ENCODE data around the gene SUPT3H.
"Not testable (repeated sequence)": the region's sequence is repeated elsewhere in the genome, so short reads cannot be mapped to it uniquely, and the experiment has no call there.

The SUPT3H gene

DNA sequence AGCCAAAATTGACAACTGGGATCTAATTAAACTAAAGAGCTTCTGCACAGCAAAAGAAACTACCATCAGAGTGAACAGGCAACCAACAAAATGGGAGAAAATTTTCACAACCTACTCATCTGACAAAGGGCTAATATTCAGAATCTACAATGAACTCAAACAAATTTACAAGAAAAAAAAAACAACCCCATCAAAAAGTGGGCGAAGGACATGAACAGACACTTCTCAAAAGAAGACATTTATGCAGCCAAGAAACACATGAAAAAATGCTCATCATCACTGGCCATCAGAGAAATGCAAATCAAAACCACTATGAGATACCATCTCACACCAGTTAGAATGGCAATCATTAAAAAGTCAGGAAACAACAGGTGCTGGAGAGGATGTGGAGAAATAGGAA lies 310.3 kb downstream of the SUPT3H start:
- DNase-seq (ENCODE audit: low read depth in 2 of 2), result not testable (repeated sequence)

DNA sequence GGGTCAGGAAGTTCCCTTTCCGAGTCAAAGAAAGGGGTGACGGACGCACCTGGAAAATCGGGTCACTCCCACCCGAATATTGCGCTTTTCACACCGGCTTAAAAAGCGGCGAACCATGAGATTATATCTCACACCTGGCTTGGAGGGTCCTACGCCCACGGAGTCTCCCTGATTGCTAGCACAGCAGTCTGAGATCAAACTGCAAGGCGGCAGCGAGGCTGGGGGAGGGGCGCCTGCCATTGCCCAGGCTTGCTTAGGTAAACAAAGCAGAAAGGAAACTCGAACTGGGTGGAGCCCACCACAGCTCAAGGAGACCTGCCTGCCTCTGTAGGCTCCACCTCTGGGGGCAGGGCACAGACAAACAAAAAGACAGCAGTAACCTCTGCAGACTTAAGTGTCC lies 315.1 kb downstream of the SUPT3H start:
- DNase-seq (ENCODE audit: low read depth in 2 of 2), result not testable (repeated sequence)

DNA sequence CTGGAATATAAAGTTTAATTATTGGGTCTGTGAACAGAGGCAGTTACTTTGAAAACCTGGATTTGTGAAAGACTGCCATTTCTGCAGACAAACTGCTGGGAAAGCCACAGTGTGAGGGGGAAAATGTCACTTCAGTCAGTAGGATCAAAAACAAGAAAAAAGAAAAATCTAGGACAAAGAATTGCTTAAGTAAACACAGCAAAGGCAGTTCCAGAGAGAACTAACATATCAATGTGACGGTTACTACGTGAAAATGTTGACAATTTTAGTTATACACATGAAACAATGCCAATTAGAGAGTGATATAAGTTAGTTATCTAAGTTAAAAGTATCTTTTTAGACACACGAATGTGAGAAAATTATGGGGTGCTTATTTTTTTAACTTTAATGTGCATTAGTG lies 320.0 kb downstream of the SUPT3H start:
- no peak for DNase-seq (ENCODE audit: low read depth in 2 of 2)

DNA sequence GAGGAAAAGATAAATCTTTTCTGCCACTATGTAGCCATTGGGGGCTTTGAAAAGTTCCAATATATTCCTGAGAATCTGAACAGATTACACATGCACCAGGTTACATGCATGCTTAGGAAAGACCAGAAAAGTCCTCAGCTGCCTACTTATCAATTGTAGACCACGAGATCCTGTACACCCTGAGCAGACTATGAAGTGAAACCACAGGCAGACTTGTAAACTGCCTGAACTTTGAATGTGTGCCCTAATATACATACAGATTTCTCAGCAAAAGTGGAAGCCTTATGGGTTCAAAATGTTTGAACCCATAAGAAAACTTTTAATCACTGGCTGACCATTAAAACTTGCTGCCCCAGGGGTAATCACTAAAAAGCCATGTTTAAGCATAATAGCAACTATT lies 323.1 kb downstream of the SUPT3H start:
- no peak for DNase-seq (ENCODE audit: low read depth in 2 of 2)

DNA sequence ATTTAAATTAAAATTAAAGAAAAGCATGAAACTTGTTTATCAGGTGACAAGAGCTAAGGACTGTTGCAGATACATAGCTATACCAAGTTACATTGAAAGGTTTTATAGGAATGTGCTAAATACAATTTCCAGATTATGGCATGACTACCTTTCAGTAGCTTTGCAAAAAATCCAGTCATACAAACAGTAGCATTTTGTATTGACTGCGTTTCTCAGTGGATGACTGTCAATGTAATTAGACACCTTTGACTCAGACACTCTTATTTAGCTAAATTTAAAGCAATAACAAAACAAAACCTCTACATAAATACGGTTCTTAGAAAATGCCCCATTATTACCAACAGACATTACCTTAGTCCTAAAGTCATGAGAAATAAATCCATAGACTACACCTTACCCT lies 325.4 kb downstream of the SUPT3H start:
- DNase-seq (ENCODE audit: low read depth in 2 of 2), result no peak

DNA sequence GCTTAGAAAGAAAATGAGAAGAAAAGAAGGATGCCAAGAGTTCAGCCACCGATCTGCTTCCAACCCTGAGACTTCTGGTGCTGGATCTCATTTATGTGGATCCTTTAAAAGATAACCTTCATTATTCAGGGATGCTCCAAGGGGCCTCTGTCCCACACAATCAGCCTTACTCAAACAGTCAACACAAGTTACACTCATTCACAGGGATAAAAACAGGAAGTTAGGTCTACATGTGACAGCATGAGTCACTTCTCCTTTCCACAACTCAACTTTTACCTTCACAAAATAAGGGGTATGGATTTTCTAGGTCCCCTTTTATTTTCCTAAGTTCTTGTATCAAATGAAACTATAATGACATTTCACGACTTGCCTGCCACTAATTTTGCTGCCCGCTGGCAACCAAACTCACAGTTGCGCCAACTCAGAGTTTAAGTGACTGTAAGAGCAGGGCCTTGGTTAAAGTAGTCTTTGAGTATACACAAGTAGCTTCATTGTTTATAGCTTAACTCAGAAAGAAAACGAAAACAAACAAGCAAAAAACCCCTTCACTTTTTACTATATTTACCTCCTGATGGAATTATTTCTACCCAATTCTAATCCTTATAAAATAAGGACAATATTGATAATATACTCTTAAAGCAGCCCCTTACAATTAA lies 328.4 kb downstream of the SUPT3H start:
- DNase-seq (ENCODE audit: low read depth in 2 of 2), result no peak

DNA sequence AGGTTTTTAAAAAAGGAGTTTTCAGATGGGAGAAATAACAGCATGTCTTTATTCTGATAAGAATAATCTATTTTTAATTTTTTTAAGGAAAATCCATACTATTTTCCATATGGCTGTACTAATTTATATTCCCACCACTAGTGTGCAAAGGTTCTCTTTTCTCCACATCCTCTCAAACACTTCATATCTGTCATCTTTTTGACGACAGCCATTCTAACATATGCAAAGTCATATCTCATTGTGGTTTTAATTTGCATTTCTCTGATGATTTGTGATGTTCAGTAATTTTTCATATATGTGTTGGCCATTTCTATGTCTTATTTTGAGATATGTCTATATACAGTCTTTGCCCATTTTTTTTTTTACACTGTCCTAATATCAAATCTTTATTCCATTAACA lies 330.2 kb downstream of the SUPT3H start:
- DNase-seq (ENCODE audit: low read depth in 2 of 2), result no peak

DNA sequence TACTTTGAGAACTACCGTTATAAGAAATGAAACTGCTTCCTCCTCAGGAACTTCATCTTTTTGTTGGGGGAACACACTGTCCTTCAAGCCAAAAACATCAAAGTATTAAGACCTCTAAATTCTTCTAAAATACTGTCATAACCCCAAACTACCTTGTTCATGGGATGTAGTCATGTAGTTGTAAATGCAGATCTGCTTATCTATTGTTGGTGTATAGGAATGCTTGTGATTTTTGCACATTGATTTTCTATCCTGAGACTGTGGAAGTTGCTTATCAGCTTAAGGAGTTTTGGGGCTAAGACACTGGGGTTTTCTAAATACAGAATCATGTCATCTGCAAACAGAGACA lies 332.5 kb downstream of the SUPT3H start:
- no peak for DNase-seq (ENCODE audit: low read depth in 2 of 2)

DNA sequence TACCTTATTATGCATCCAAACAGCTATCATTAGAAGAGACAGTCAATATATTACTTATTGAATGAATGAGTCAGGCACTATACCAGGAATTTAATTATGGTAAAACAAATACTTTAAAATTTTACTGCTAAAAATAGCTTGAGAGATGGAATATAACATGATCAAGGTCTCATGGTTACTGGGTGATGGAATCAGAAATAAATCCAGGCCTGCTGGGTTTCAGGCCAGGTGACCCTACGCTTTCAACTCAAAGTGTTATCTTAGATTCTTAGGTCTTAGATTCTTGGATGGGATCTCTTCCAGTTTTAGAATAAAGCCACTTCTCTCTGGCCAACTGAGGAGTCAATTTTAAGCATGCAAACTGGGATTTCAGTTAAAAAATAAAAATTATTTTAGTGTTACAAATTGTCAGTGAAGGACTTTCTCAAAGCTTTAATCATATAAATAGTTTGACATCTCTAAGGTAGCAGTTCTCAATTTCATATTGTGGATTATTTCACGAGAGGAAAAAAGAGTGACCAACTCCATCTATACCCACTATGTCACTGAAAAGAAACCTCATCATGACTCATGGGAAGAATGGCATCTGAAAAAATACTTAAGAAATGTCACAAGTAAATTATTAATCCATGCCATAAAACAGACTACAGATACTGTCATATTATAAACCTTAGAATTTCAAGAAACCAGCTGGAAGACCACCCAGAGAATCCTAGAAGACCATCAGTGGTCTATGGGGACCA lies 333.1 kb downstream of the SUPT3H start:
- no peak for DNase-seq (ENCODE audit: low read depth in 2 of 2)

DNA sequence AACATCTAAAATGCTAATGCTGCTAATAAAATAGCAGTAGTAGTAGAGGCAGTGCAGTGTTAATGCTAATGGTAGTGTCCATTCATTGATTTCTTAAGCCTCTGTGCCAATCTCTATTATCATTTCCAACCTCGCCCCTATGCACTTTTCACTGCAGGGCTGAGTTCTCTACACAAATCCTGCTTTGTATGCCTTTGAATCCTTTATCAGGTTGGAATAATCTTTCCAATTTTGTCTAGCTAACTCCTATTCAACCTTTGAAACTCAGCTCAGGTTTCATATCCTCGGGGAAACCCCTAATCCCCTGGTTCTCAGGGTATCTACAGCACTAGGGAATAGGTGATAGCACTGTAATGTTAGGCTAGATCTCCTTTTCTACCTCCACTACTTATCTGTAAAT lies 333.6 kb downstream of the SUPT3H start:
- no peak for DNase-seq (ENCODE audit: low read depth in 2 of 2)

DNA sequence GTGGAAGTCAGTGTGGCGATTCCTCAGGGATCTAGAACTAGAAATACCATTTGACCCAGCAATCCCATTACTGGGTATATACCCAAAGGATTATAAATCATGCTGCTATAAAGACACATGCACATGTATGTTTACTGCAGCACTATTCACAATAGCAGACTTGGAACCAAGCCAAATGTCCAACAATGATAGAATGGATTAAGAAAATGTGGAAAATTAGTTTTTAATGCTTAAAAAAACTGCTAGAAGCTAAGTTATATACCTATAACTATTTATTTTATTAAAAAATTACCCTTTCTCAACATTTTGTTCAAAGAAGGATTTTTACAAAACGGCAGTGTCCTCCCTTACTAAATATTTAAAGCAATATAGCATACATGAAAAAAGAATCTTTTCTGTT lies 335.1 kb downstream of the SUPT3H start:
- not testable (repeated sequence) for DNase-seq (ENCODE audit: low read depth in 2 of 2)

DNA sequence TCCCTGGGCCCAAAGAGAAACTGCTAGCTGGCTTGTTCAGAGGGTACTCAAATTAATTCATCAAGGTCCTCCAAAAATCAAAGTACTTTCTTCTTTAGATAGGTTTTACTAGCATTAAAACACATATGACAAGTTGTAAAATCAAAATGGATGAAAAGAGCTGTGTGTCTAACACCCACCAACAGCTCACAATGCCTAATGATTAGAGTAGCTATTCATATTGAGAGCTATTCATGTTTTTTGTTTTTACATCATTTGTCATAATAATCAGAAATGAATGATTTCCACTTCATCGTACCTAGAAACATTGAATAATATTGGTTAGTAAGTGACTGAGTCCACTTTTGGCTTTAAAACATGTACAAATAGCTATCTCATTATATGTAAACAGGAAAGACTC lies 339.5 kb downstream of the SUPT3H start:
- no peak for DNase-seq (ENCODE audit: low read depth in 2 of 2)

DNA sequence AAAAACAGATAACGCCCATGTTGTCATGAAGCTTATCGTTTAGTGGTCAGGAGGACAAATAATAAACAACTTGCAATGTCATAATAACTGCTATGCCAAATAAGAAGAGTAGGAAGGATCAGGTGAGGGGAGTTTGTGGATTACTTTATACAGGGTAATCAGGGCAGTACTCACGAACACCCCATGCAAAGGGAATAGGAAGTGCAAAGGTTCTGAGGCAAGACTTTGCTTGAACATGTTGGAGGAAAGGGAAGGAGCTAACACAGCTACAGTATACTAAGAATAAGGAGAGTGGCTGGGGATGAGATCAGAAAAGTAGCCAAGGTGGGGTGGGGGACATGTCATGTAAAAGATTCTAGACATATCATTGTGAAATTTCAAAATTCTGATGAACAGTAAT lies 341.6 kb downstream of the SUPT3H start:
- no peak for DNase-seq (ENCODE audit: low read depth in 2 of 2)

DNA sequence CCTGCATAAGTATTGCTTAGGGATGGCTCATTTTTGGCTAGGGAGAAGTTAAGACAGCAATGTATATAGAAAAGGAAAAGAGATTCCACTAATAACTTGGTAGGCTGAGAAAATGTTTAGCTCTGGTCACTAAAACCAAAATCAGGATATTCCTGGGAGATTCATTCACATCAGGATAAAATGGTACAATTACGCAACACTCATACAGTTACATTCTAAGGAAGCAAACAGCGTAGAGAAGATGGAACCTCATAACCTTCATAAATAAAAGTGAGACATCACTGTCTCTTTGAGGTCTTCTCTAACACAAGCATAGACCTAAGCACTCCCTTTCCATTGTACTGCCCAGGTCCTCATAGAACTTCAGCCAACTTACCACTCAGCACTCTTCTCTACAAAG lies 345.3 kb downstream of the SUPT3H start:
- DNase-seq (ENCODE audit: low read depth in 2 of 2), result no peak

DNA sequence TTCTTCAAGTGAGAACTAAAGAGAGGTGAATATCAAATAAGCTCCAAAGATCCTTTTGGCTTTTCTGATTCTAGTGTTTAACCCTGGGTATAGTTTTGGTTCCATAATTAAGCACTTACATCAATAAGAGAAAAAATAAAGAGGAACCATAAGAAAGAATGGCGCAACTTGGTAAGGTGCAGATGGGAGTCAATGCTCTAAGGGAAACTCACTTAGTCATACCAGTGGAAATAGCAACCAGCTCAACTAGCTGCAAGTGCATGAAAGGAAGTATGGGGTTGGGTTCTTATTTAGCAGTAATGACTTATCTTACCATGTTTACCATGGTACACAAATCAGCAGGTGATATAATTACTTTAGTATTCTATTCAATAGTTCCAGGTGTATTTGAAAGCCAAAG lies 346.1 kb downstream of the SUPT3H start:
- no peak for DNase-seq (ENCODE audit: low read depth in 2 of 2)

DNA sequence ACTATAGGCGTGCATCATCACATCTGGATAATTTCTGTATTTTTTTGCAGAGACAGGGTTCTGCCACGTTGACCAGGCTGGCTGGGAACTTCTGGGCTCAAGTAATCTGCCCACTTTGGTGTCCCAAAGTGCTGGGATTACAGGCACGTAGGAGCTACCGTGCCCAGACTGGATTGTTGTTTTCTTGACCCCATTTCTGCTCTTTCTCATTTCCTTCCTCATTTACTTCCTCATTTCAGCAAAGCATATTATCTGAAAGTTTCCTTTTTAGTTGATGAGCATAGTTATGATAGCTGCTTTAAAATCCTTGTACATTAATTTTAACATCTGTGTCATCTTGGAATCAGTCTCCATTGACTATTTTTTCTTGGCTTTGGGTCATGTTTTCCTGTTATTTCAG lies 350.6 kb downstream of the SUPT3H start:
- no peak for DNase-seq (ENCODE audit: low read depth in 2 of 2)

DNA sequence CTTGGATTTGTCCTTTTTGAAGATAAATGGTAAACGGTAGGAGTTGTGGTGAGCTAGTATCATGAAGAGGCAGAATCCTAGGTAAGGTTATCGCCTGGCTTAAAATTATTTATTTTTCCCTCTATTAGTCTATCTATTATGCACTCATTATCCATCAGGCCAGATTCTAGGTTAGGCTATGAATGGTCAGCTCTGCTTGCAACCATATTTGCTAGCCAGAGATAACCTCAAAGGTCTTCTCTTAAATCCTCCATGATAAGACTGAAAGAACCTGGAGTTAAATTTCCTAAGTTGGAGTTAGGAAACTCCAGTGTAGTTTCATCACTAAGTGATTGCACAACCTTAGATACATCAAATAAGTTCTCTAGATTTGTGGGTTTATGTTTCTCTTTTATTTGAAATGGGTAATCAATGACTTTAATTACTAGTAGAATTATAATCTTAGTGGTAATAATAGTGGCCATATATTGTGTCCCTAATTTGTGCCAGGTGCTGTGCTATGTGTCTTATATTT lies 351.7 kb downstream of the SUPT3H start:
- DNase-seq (ENCODE audit: low read depth in 2 of 2), result no peak

DNA sequence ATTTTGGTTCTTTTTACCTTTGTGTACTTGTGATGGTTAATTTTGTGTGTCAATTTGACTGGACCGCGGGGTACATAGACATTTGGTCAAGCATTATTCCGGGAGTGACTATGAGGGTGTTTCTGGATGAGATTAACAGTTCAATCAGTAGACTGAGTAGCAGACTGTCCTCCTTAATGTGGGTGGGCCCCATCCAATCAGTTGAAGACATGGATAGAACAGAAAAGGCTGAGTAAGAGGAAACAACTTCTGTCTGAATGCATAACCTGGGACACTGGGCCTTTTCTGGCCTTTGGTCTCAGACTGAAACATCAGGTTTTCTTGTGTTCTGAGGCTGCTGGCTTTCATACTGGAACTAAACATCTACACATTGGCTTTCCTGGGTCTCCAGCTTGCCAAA lies 353.1 kb downstream of the SUPT3H start:
- DNase-seq (ENCODE audit: low read depth in 2 of 2), result no peak

DNA sequence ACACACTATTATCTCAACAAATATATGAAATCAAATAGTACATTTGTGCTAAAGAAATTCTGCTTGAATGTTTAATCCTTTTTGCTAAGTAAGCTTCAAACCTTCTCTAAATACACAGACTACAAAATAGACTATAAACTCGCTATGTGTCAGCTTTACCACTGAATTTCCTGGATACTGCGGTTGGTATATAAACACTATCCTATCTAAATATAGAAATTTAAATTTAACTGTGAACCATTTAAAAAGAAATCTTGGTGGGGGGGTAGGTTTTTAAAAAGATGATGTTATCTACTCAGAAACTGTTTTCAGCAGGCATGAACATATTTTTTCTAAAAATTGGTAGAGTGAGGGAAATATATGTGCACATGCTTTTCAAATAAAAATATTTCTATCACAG lies 356.1 kb downstream of the SUPT3H start:
- DNase-seq (ENCODE audit: low read depth in 2 of 2), result no peak

DNA sequence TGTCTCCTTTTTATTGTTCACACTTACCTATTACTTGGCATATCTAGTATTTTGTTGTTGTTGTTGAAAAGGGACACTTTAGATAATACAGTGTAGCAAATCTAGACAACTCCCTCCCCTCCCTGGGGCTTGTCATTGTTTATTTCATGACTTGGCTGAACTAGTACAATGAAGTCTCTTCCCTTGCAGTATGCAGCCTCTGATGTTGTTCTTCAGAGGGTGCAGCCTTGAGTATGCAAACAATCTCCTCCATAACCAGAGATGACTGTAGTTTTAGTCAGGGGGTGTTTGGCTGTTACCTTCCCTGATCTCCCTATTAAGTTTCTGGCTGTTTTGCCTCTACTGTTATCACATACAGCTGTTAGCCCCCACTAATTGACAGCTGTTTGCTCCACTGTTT lies 365.0 kb downstream of the SUPT3H start:
- DNase-seq (ENCODE audit: low read depth in 2 of 2), result no peak

DNA sequence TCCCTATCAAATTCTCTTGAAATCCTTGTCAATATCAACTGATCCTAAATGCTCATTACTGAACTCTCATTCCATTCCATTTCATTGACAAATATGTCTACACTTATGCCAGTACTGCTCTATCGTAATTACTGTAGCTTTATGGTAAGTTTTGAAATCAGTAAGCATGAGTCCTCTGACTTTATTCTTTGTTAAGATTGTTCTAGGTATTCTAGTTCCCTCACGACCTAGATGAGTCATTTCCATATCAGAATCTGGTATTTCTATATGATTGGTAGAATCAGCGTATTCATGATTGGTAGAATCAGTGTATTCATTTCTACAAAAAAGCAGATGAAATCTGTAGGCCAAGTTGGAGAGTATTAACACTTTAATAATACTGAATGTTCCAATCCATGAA lies 368.2 kb downstream of the SUPT3H start:
- no peak for DNase-seq (ENCODE audit: low read depth in 2 of 2)

DNA sequence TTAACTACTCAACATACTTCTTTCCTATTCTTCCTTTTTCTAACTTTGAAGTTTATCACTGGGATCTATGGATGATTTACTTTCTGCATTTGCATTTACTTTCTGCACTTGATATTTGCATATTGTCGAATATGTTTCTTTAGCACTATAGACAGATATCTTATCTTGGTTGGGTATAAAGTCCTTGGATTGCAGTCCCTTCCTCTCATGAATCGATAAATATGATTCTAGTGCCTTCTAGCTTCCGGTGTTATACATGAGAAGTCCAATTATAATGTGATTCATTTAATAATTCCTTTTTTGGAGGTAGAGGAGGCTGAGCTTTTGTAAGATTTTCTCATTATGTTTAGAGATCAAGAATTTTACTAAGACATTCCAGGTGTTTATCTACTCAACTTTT lies 370.8 kb downstream of the SUPT3H start:
- no peak for DNase-seq (ENCODE audit: low read depth in 2 of 2)

DNA sequence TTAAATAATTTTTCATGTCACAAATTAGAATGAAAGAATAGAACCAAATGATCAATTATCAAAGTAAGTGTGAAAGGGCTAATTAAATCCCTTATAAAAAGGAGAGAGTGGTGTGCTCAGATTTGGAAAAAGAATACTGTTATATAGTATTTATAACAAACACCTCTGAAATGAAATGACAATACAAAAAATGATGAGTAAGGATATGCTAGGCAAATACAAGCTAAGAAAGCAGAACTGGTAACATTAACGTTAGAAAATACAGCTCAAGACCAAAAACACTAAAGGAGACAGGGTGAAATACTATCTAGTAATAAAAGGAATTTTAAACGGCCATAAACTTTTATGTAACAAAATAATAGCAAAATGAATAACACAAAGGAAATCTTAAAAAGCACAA lies 373.8 kb downstream of the SUPT3H start:
- no peak for DNase-seq (ENCODE audit: low read depth in 2 of 2)

DNA sequence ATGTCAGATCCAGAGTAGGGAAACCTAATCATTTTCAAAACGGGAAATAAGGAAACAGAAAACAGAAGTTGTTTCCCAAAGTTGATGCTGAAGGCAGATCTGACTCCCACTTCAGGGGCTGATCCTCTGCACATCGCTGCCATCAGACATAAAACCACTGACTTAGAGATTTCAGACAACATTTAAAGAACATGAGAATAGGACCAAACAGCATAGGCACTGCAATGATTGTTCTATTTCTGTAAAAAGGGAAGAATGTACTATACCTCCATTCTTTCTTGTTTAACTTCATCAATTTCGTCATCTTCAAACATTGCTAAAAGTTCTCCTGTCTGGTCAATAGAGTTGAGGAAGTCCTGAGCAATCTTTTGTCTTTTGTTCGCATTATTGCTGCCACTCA lies 374.3 kb downstream of the SUPT3H start:
- no peak for DNase-seq (ENCODE audit: low read depth in 2 of 2)
